Fibroblast of peridontal ligament (primary cell): ENCODE results near the gene HBB.

Experiments
- DNase-seq: peaks from one replicate; pipeline ENCODE4 v3.0.0-alpha.2; 2010; ENCODE audit errors: extremely low read depth

Gene HBB

DNA sequence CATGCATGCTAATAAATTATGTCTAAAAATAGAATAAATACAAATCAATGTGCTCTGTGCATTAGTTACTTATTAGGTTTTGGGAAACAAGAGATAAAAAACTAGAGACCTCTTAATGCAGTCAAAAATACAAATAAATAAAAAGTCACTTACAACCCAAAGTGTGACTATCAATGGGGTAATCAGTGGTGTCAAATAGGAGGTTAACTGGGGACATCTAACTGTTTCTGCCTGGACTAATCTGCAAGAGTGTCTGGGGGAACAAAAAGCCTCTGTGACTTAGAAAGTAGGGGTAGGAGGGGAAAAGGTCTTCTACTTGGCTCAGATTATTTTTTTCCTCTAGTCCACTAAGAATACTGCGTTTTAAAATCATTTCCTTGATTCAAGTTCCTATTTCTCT, 810 bp upstream of the HBB start:
- no peak for DNase-seq

GRCh38 chr11:5225480-5225871, 1.4 kb downstream of the HBB start:
- DNase-seq = no peak

DNA sequence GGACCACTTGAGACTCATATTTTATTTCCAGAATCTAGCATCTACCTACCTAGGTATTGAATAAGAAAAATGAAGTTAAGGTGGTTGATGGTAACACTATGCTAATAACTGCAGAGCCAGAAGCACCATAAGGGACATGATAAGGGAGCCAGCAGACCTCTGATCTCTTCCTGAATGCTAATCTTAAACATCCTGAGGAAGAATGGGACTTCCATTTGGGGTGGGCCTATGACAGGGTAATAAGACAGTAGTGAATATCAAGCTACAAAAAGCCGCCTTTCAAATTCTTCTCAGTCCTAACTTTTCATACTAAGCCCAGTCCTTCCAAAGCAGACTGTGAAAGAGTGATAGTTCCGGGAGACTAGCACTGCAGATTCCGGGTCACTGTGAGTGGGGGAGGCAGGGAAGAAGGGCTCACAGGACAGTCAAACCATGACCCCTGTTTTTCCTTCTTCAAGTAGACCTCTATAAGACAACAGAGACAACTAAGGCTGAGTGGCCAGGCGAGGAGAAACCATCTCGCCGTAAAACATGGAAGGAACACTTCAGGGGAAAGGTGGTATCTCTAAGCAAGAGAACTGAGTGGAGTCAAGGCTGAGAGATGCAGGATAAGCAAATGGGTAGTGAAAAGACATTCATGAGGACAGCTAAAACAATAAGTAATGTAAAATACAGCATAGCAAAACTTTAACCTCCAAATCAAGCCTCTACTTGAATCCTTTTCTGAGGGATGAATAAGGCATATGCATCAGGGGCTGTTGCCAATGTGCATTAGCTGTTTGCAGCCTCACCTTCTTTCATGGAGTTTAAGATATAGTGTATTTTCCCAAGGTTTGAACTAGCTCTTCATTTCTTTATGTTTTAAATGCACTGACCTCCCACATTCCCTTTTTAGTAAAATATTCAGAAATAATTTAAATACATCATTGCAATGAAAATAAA, 2.1 kb downstream of the HBB start:
- no peak for DNase-seq

DNA sequence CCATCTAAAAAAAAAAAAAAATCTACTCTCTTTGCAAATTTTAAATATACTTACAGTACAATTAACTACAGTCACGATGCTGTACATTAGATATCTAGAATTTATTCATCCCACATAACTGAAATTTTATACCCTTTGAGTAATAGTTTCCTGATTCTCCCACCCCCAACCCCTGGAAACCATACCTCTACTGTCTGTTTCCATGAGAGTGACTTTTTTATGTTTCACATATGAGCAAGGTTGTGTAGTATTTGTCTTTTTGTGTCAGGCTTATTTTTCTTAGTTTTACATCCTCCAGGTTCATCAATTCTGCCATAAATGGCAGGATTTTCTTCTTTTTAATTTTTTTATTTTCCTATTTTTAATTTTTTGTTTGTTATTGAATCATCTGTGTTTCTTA, 3.2 kb downstream of the HBB start:
- DNase-seq = no peak

DNA sequence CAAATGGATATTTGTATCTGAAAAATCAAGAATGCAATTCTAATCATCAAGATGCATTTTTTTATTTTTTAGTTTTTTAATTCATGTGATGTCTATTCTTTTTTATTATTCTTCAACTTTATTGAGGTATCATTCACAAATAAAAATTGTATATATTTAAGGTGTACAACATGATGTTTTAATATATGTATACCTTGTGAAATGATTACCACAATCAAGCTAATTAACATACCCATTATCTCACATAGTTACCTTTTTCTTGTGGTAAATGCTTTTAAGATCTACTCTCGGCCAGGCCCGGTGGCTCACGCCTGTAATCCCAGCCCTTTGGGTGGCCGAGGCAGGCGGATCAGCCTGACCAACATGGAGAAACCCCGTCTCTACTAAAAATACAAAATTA, 3.7 kb downstream of the HBB start:
- no peak for DNase-seq

DNA sequence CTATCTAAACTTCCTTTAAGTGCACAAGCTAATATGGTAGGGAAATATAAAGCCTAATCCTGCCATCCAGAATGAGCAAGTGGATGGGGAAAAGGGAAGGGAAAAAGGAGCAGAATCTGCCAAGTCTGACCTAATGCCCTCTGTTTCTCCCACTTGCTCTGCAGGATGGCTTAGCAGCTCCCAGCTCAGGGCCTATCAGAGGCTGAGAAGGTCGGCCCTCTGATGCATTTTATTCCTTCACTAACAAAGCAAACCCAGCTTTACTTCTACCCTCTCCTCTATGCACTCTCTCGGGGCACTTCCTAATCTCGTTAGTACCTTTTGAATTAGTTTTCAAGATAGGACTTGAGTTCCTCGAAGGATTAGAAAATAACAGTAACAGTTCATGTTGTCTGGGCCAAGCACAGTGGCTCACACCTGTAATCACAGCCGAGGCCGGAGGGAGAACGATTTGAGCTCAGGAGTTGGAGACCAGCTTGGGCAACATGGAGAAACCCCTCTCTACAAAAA, 16.4 kb downstream of the HBB start:
- DNase-seq = no peak

DNA sequence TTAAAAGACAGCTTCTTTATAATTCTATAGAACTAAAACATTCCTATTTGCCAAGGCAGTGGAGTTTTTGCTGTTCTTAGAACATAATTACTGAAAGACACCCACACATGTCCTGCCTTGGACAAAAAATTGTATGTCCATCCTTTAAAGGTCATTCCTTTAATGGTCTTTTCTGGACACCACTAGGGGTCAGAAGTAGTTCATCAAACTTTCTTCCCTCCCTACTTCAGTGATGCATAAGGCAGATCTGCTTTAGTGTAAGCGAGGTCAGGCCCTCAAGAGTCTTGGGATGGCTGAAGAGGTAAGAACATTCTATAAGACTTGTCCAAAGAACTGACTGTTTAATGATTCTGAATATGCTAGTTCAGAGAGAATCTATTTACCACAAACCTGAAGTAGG, 22.1 kb downstream of the HBB start:
- DNase-seq = peak; percentile 87

DNA sequence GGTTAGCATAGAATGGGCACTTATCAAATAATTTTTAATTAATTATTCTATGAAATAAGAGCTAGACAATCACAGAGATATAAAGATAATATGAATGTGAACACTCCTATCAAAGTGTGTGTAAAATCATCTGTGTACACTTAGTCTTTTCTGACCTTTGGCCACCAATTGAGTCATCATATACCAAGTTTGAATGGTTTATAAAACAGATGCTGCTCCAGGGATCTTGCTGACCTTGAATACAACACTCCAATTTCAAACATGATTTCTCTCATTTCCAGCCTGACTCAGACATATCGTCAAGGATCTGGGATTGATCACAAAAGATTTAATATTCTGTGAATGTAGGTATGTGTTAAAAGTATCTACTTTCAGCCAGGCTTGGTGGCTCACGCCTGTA, 23.5 kb downstream of the HBB start:
- DNase-seq = peak; percentile 77

- DNase-seq = no peak
These were observed 26.3 kb downstream of the HBB start, which contains the start of gene OR51V1 for GRCh38 chr11:5200582-5200981. OR51V1 (minus strand) TSS chr11:5200682; CDS start chr11:5200682, 0 bp downstream.

DNA sequence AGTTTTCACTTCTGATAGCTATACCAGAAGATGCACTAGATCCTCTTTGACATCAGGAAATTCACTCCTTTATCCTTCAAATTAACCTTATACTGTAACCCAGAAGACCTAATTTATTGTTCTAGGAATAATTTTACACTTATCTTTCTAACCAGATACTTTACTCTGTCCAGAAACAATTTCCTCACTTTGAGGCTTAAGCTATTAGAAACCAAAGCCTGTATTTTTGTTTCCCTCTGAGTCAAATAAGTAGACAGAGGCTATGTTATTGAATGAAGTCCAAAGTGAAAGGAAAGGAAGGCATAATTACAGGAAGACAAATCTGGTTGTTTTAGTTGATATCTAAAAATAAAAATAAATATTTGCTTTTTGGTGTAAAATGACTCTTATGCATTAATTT, 28.6 kb downstream of the HBB start:
- DNase-seq = no peak

- DNase-seq = peak; percentile 66
These were observed 29.3 kb downstream of the HBB start for GRCh38 chr11:5197536-5197935.

DNA sequence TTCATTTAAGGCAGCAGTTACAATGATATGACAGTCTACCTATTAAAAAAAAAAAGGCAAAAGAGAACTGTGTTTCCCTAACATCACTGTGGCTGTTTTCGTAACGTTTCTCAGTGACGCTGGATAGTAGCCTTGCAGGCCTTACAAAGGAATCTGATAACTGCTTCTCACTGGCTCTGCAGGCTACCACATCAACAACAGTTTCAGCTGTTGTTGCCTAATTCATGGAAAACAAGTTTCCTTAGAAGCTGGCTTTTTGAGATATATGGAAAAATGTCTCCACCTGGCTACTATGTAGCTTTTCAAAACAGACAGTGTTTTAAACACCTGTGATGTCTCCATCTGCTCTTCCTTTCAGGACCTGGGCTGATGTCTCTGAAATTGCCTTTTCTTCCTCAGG, 30.1 kb downstream of the HBB start:
- peak; percentile 47 for DNase-seq

DNA sequence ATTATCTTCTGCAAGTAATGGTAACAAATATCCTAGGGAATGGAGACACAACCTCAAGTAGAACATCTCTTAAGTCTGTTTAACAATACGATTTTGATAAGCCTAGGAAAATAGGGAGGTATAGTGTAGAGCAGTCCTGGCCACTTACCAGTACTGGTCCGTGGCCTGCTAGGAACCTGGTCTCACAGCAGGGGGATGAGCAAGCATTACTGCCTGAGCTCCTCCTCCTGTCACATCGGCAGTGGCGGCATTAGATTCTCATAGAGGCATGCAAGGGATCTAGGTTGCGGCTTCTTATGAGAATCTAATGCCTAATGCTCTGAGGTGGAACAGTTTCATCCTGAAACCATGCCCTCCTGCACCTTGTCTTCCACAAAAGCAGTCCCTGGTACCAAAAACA, 30.8 kb downstream of the HBB start:
- DNase-seq = no peak

GRCh38 chr11:5192738-5193137, 34.1 kb downstream of the HBB start:
- DNase-seq = no peak

DNA sequence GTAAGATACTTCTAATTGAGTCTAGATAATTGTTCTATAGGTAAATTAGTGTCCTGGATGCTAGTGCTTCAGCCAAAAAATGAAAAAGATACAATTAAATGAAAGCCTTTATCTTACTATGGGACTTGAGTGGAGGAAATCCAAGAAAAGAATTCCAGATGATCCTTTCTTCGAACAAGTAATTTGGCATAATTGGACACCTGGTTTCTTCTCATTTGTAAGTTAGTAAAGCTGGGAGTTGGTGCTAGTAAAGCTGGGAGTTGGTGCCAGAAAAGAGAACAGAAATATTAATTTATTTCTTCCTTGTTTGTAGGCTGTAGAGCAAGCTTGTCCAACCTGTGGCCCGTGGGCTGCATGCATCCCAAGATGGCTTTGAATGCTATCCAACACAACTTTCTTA, 38.7 kb downstream of the HBB start:
- no peak for DNase-seq

GRCh38 chr11:5178046-5178837, 48.6 kb downstream of the HBB start:
- DNase-seq = no peak
